GM18858 (cell line): ENCODE data around the gene TTC6.

ENCODE experiments used
- ATAC-seq: cut with Tn5 transposase; IDR thresholded peaks from one replicate; pipeline ENCODE4 v1.9.1; 2021; ENCODE audit not compliant: unreplicated experiment

Gene TTC6

GRCh38 chr14:37595809-37596621 lies 586 bp downstream of the TTC6 start:
- ATAC-seq = peak; percentile 54

GRCh38 chr14:37596790-37597472 lies 1.5 kb downstream of the TTC6 start:
- no peak for ATAC-seq

GRCh38 chr14:37597538-37597913 lies 2.1 kb downstream of the TTC6 start:
- no peak for ATAC-seq

GRCh38 chr14:37597914-37598746 lies 2.7 kb downstream of the TTC6 start:
- no peak for ATAC-seq

GRCh38 chr14:37598747-37599506 lies 3.5 kb downstream of the TTC6 start:
- no peak for ATAC-seq

GRCh38 chr14:37599507-37600368 lies 4.3 kb downstream of the TTC6 start:
- ATAC-seq = no peak

GRCh38 chr14:37600880-37601741 lies 5.7 kb downstream of the TTC6 start:
- ATAC-seq = no peak

- no peak for ATAC-seq
These were observed 6.4 kb downstream of the TTC6 start for GRCh38 chr14:37601865-37602264.

GRCh38 chr14:37602605-37603453 lies 7.4 kb downstream of the TTC6 start:
- ATAC-seq = no peak

- no peak for ATAC-seq
These were observed 8.3 kb downstream of the TTC6 start for GRCh38 chr14:37603688-37604251.

GRCh38 chr14:37606678-37607077 lies 11.2 kb downstream of the TTC6 start:
- ATAC-seq = no peak

- ATAC-seq = no peak
These were observed 13.2 kb downstream of the TTC6 start for GRCh38 chr14:37608649-37609048.

- no peak for ATAC-seq
These were observed 15.6 kb downstream of the TTC6 start for GRCh38 chr14:37610945-37611523.

GRCh38 chr14:37615582-37616289 lies 20.3 kb downstream of the TTC6 start:
- no peak for ATAC-seq

- no peak for ATAC-seq
These were observed 21.4 kb downstream of the TTC6 start for GRCh38 chr14:37616853-37617252.

- ATAC-seq = no peak
These were observed 22.5 kb downstream of the TTC6 start for GRCh38 chr14:37617864-37618365.
